ENCODE measurements around the gene CERS6. TPM values are rescaled to one million over a fixed set of nuclear protein-coding genes. Genes with fewer than 3 reads are reported as not detected.
"Not testable (repeated sequence)": the region's sequence is repeated elsewhere in the genome, so short reads cannot be mapped to it uniquely, and the experiment has no call there.

The CERS6 gene
- polyA plus RNA-seq, 4 donors = 6.8 to 55.4 (median 21.9) TPM

GRCh38 chr2:168502852-168503251 is 46.8 kb downstream of the CERS6 start:
- not testable (repeated sequence) for H3K27me3 ChIP-seq (ENCODE audit: control insufficient read depth in 3 of 3, insufficient read depth in 3 of 3, low read length in 3 of 3); DNase-seq; H3K4me1 ChIP-seq (ENCODE audit: control insufficient read depth in 3 of 3, insufficient read depth in 2 of 3, low read depth in 1 of 3, low read length in 2 of 3); H3K27ac ChIP-seq (ENCODE audit: low read depth in 1 of 3, low read length in 2 of 3); FAIRE-seq; H3K36me3 ChIP-seq (ENCODE audit: control insufficient read depth in 3 of 3, insufficient read depth in 2 of 3, low read depth in 1 of 3, low read length in 3 of 3); H3K4me3 ChIP-seq (ENCODE audit: low read depth in 1 of 3, low read length in 3 of 3)
- 93 to 98% (median 95%) methylated on average over 2 of the region's 2 CpGs for WGBS, 3 donors
- H3K9me3 ChIP-seq (ENCODE audit: control insufficient read depth in 2 of 2, insufficient read depth in 1 of 2, low read depth in 1 of 2, low read length in 1 of 2) = peaks cover 0 to 17% of the 10 kb centered on the region in 2 donors

- no peaks in the 10 kb centered on the region for H3K27me3 ChIP-seq (ENCODE audit: control insufficient read depth in 3 of 3, insufficient read depth in 3 of 3, low read length in 3 of 3)
- peaks cover 0 to 4% (median 0%) of the 10 kb centered on the region in 3 donors for H3K4me1 ChIP-seq (ENCODE audit: control insufficient read depth in 3 of 3, insufficient read depth in 2 of 3, low read depth in 1 of 3, low read length in 2 of 3)
- H3K4me3 ChIP-seq (ENCODE audit: low read depth in 1 of 3, low read length in 3 of 3) = no peak overlapping the region
- H3K27ac ChIP-seq (ENCODE audit: low read depth in 1 of 3, low read length in 2 of 3) = no peak overlapping the region
- peaks cover 0 to 17% of the 10 kb centered on the region in 2 donors for H3K9me3 ChIP-seq (ENCODE audit: control insufficient read depth in 2 of 2, insufficient read depth in 1 of 2, low read depth in 1 of 2, low read length in 1 of 2)
- DNase-seq = no peak
- WGBS, 3 donors = 63 to 82% (median 65%) methylated on average over 3 of the region's 3 CpGs
- FAIRE-seq = no peak
- no peaks in the 10 kb centered on the region for H3K36me3 ChIP-seq (ENCODE audit: control insufficient read depth in 3 of 3, insufficient read depth in 2 of 3, low read depth in 1 of 3, low read length in 3 of 3)
Measured at GRCh38 chr2:168503901-168504300, 47.8 kb downstream of the CERS6 start.

DNA sequence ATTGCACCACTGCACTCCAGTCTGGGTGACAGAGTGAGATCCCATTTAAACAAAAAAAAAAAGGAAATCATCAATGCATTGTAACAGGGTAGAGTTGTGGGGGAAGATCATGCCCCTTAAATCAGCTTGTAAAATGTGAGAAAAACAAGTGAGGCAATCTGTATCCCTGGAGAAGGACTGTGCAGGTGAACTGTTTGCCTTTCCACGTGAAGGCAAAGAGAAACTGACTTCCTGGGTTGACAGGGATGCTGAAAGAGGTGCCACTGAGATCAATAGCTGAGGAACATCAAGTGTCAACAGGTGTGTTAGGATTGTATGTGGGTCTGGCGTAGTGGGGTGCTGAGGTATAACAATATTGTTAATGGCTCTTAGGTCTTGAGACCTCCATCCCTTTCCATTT is 48.3 kb downstream of the CERS6 start:
- FAIRE-seq (no peak), DNase-seq (no peak)
- WGBS, 3 donors = 60 to 78% (median 63%) methylated on average over 2 of the region's 2 CpGs
- H3K27ac ChIP-seq (ENCODE audit: low read depth in 1 of 3, low read length in 2 of 3) = no peak overlapping the region
- no peak overlapping the region for H3K4me3 ChIP-seq (ENCODE audit: low read depth in 1 of 3, low read length in 3 of 3)
- no peaks in the 10 kb centered on the region for H3K36me3 ChIP-seq (ENCODE audit: control insufficient read depth in 3 of 3, insufficient read depth in 2 of 3, low read depth in 1 of 3, low read length in 3 of 3)
- peaks cover 0 to 17% of the 10 kb centered on the region in 2 donors for H3K9me3 ChIP-seq (ENCODE audit: control insufficient read depth in 2 of 2, insufficient read depth in 1 of 2, low read depth in 1 of 2, low read length in 1 of 2)
- H3K27me3 ChIP-seq (ENCODE audit: control insufficient read depth in 3 of 3, insufficient read depth in 3 of 3, low read length in 3 of 3) = no peaks in the 10 kb centered on the region
- H3K4me1 ChIP-seq (ENCODE audit: control insufficient read depth in 3 of 3, insufficient read depth in 2 of 3, low read depth in 1 of 3, low read length in 2 of 3) = peaks cover 0 to 4% (median 0%) of the 10 kb centered on the region in 3 donors

DNA sequence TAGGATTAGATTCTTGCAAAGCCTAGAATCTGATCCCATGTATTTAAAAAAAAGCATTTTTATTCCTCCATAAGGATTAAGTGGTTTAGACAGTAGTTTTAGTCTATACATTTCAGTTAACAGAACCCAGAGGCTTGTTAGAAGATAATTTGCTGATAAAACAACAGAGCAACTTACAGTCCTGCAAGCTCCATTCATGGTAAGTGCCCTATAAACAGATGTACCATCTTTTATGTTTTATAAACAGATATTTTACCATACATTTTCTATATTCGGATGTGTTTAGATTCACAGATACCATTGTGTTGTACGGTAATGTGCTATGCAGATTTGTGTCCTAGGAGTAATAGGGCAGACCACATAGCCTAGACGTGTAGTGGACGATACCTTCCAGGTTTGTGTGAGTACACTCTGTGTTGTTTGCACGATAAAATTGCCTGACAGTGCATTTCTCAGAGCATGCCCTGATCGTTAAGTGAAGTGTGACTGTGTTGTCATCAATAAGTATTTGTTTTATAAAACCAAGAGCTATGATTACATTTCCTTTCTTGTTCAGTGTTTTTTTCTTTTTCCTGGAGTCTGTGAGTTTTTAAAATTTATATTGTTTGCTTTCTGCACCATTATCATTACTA is 54.2 kb downstream of the CERS6 start:
- no peak overlapping the region for H3K27ac ChIP-seq (ENCODE audit: low read depth in 1 of 3, low read length in 2 of 3)
- H3K4me3 ChIP-seq (ENCODE audit: low read depth in 1 of 3, low read length in 3 of 3) = no peak overlapping the region
- 74 to 82% (median 76%) methylated on average over 6 of the region's 6 CpGs for WGBS, 3 donors
- no peaks in the 10 kb centered on the region for H3K36me3 ChIP-seq (ENCODE audit: control insufficient read depth in 3 of 3, insufficient read depth in 2 of 3, low read depth in 1 of 3, low read length in 3 of 3)
- no peaks in the 10 kb centered on the region for H3K9me3 ChIP-seq (ENCODE audit: control insufficient read depth in 2 of 2, insufficient read depth in 1 of 2, low read depth in 1 of 2, low read length in 1 of 2)
- no peak for DNase-seq
- no peaks in the 10 kb centered on the region for H3K4me1 ChIP-seq (ENCODE audit: control insufficient read depth in 3 of 3, insufficient read depth in 2 of 3, low read depth in 1 of 3, low read length in 2 of 3)
- no peak for FAIRE-seq
- H3K27me3 ChIP-seq (ENCODE audit: control insufficient read depth in 3 of 3, insufficient read depth in 3 of 3, low read length in 3 of 3) = no peaks in the 10 kb centered on the region

GRCh38 chr2:168514692-168515091 is 58.6 kb downstream of the CERS6 start:
- DNase-seq (no peak), FAIRE-seq (no peak)
- WGBS, 3 donors = 38 to 81% (median 59%) methylated on average over 1 of the region's 1 CpG
- Histone ChIP-seq H3K4me1 (ENCODE audit: control insufficient read depth in 3 of 3, insufficient read depth in 2 of 3, low read depth in 1 of 3, low read length in 2 of 3) (peaks cover 0 to 3% (median 0%) of the 10 kb centered on the region in 3 donors), H3K36me3 (ENCODE audit: control insufficient read depth in 3 of 3, insufficient read depth in 2 of 3, low read depth in 1 of 3, low read length in 3 of 3) (no peaks in the 10 kb centered on the region), H3K27ac (ENCODE audit: low read depth in 1 of 3, low read length in 2 of 3) (no peak overlapping the region), H3K27me3 (ENCODE audit: control insufficient read depth in 3 of 3, insufficient read depth in 3 of 3, low read length in 3 of 3) (no peaks in the 10 kb centered on the region), H3K9me3 (ENCODE audit: control insufficient read depth in 2 of 2, insufficient read depth in 1 of 2, low read depth in 1 of 2, low read length in 1 of 2) (no peaks in the 10 kb centered on the region), H3K4me3 (ENCODE audit: low read depth in 1 of 3, low read length in 3 of 3) (no peak overlapping the region)

DNA sequence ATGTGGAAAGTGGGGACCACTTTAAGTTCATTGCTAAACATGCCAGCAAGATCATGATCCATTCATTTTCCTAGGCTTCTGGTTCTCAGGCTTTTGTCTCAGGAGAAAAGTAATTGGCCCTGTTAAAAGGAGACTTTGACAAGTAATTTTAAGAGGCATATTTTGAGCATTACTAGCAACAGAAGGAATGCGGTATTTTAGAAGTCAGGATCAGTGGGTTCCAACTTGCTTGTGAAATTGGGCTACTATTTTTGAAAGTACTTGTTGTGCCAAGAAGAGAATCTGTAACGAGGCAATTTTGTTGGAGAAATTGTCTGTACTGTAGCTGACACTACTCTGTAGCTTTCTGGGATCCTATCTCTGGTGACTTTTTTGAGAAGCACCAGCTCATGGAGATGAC is 59.4 kb downstream of the CERS6 start:
- WGBS, 3 donors = 65 to 78% (median 78%) methylated on average over 2 of the region's 2 CpGs
- Histone ChIP-seq H3K4me3 (ENCODE audit: low read depth in 1 of 3, low read length in 3 of 3) (no peak overlapping the region), H3K9me3 (ENCODE audit: control insufficient read depth in 2 of 2, insufficient read depth in 1 of 2, low read depth in 1 of 2, low read length in 1 of 2) (no peaks in the 10 kb centered on the region), H3K27ac (ENCODE audit: low read depth in 1 of 3, low read length in 2 of 3) (no peak overlapping the region), H3K27me3 (ENCODE audit: control insufficient read depth in 3 of 3, insufficient read depth in 3 of 3, low read length in 3 of 3) (no peaks in the 10 kb centered on the region), H3K4me1 (ENCODE audit: control insufficient read depth in 3 of 3, insufficient read depth in 2 of 3, low read depth in 1 of 3, low read length in 2 of 3) (peaks cover 0 to 3% (median 0%) of the 10 kb centered on the region in 3 donors), H3K36me3 (ENCODE audit: control insufficient read depth in 3 of 3, insufficient read depth in 2 of 3, low read depth in 1 of 3, low read length in 3 of 3) (no peaks in the 10 kb centered on the region)
- no peak for FAIRE-seq
- no peak for DNase-seq

DNA sequence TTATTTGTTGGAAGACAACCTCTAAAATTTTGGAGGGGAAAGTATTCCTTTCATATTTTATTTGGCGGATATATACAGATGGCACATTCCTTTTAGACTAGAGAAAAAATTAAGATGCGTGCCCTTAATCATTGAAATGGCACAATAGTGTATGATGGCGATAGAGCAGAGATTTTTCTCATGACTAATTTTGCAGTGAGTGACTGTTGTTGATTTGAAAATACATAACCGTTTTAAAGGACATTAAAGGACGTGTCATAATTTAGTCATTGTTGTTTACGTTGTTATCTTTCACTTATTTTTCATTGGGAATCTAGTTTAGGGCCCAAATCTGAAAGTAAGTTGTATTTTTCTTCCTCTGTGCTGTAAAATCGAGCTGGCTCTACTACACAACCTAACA is 61.7 kb downstream of the CERS6 start:
- H3K4me3 ChIP-seq (ENCODE audit: low read depth in 1 of 3, low read length in 3 of 3) = no peak overlapping the region
- FAIRE-seq = no peak
- H3K4me1 ChIP-seq (ENCODE audit: control insufficient read depth in 3 of 3, insufficient read depth in 2 of 3, low read depth in 1 of 3, low read length in 2 of 3) = peaks cover 0 to 9% (median 0%) of the 10 kb centered on the region in 3 donors
- 56 to 75% (median 62%) methylated on average over 7 of the region's 7 CpGs for WGBS, 3 donors
- no peak overlapping the region for H3K27ac ChIP-seq (ENCODE audit: low read depth in 1 of 3, low read length in 2 of 3)
- DNase-seq = no peak
- no peaks in the 10 kb centered on the region for H3K27me3 ChIP-seq (ENCODE audit: control insufficient read depth in 3 of 3, insufficient read depth in 3 of 3, low read length in 3 of 3)
- H3K36me3 ChIP-seq (ENCODE audit: control insufficient read depth in 3 of 3, insufficient read depth in 2 of 3, low read depth in 1 of 3, low read length in 3 of 3) = no peaks in the 10 kb centered on the region
- H3K9me3 ChIP-seq (ENCODE audit: control insufficient read depth in 2 of 2, insufficient read depth in 1 of 2, low read depth in 1 of 2, low read length in 1 of 2) = no peaks in the 10 kb centered on the region

- FAIRE-seq (no peak), DNase-seq (peak; percentile 29 to 41)
- Histone ChIP-seq H3K27ac (ENCODE audit: low read depth in 1 of 3, low read length in 2 of 3) (peak overlapping the region in 1 of 3 donors; percentile 2), H3K27me3 (ENCODE audit: control insufficient read depth in 3 of 3, insufficient read depth in 3 of 3, low read length in 3 of 3) (no peaks in the 10 kb centered on the region), H3K4me3 (ENCODE audit: low read depth in 1 of 3, low read length in 3 of 3) (no peak overlapping the region), H3K36me3 (ENCODE audit: control insufficient read depth in 3 of 3, insufficient read depth in 2 of 3, low read depth in 1 of 3, low read length in 3 of 3) (no peaks in the 10 kb centered on the region), H3K4me1 (ENCODE audit: control insufficient read depth in 3 of 3, insufficient read depth in 2 of 3, low read depth in 1 of 3, low read length in 2 of 3) (peaks cover 0 to 9% (median 0%) of the 10 kb centered on the region in 3 donors), H3K9me3 (ENCODE audit: control insufficient read depth in 2 of 2, insufficient read depth in 1 of 2, low read depth in 1 of 2, low read length in 1 of 2) (no peaks in the 10 kb centered on the region)
- 26 to 40% (median 28%) methylated on average over 6 of the region's 6 CpGs for WGBS, 3 donors
Measured at GRCh38 chr2:168518555-168519066, 62.5 kb downstream of the CERS6 start.
